Amniotic stem cell (primary cell): ENCODE measurements around the gene RABAC1.
A peak's percentile ranks its signal among the peaks of the same experiment; 100 is the strongest.
"Not testable (repeated sequence)": the region's sequence is repeated elsewhere in the genome, so short reads cannot be mapped to it uniquely, and the experiment has no call there.

ENCODE experiments used
- DNase-seq: peaks from one replicate; lab custom pipeline; 2025; lab: John Stamatoyannopoulos, UW

RABAC1 gene

DNA sequence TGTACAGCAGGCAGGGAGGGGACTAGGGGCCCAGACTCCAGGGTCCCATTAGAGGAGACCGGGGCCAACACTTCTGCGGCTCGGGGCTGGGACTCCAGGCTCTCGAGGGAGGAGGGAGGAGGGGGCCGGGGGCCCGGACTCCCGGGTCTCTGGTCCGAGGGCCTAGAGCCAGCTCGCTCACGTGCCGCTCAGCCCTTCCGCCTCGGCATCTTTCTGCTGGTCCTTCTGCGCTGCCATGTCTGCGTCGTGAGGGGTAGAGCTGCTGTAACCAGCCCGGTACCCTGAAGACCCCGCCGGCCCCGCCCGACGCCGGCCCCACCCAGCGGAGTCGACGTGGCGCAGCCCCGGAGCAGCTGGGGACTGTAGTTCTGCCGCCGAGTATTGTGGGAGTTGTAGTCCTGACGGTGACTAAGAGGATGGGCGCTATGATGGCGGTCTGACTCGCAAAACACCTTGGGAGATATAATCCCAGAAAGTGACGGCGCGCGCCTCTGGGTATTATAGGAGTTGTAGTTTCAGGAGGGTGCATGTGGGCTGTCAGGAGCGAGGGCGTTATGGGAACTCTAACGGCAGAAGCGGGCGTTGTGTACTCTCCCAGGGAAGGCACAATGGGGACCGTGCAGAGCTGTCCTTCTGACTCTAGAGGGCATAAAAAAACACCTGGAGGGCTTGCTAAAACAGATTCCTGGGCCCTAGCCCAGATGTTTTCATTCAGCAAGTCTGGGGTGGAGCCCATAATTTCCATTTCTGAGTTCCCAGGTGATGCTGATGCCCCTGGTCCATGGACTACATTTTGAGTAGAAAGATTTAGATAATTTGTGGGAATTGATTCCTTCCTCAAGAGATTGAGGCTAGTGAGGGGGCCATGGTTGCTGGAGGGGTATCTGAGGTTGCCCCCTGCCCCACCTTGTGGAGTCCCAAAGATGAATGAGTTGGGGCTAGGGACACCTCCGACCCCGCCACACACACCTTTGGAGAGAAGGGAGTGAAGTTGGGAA, at the start of gene RABAC1:
Gene RABAC1 (minus strand): TSS at position 266 of the 998 bp plus-strand sequence. CDS start 29 bp downstream, at position 237.
- DNase-seq, result peak; percentile 82

DNA sequence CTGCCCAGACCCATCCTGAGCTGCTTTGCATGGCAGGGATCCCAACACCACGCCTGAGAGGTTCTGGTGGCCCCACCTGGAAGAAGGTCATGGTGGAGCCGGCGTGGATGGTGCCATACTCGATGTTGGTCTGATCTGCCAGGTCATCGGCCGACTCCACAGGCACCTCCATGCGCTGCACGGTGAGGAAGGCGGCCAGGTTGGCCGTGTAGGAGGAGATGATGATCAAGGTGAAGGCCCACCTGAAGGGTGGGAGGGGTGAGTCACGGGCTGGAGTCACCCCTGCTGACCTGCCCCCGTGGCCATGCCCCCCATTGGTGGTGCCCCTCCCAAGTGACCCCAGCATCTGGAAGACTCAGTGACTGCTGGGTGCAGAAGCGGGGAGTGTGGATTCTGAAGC, 47.4 kb upstream of the RABAC1 start:
- no peak for DNase-seq

GRCh38 chr19:42005504-42005903, 46.4 kb upstream of the RABAC1 start:
- DNase-seq, result no peak

GRCh38 chr19:42003506-42004294, 44.6 kb upstream of the RABAC1 start:
- no peak for DNase-seq

- DNase-seq, result no peak
Measured at GRCh38 chr19:41999878-42000208, 40.7 kb upstream of the RABAC1 start.

DNA sequence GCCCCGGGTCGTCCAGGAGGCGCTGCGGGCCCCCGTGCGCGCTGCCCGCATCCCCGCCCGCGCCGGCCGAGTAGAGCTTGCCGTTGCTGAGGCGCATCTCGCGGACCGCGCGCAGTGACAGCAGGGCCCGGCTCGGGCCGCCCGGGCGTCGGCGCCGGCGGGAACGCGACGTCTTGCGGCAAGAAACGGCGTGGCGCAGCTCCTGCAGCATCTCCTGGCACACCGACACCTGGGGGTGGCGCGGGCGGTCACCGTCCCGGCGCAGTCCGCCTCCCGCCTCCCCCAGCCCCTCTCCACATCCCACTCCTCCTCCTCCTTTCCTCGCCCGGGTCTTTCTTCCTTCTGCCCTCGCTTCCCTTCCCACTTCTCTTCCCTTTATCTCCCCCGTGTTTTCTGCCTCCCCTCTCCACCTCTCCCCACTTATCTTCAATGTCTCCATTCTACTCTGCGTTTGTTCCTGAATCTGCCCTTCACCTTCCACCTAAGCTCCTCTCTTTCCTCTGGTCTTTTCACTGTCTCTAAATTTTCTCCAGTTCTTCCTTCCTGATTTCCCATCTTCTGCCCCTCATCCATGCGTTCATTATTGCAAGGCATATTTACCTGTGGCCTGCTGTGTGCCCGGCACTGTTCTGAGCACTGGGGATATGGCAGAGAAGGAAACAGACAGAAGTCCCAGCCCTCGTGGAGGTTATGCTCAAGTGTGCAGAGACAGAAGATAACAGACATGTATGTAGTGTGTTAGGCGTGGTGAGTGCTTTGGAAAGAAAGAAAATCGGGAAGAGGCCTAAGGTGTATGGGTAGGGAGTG, 40.2 kb upstream of the RABAC1 start:
- DNase-seq, result no peak

DNA sequence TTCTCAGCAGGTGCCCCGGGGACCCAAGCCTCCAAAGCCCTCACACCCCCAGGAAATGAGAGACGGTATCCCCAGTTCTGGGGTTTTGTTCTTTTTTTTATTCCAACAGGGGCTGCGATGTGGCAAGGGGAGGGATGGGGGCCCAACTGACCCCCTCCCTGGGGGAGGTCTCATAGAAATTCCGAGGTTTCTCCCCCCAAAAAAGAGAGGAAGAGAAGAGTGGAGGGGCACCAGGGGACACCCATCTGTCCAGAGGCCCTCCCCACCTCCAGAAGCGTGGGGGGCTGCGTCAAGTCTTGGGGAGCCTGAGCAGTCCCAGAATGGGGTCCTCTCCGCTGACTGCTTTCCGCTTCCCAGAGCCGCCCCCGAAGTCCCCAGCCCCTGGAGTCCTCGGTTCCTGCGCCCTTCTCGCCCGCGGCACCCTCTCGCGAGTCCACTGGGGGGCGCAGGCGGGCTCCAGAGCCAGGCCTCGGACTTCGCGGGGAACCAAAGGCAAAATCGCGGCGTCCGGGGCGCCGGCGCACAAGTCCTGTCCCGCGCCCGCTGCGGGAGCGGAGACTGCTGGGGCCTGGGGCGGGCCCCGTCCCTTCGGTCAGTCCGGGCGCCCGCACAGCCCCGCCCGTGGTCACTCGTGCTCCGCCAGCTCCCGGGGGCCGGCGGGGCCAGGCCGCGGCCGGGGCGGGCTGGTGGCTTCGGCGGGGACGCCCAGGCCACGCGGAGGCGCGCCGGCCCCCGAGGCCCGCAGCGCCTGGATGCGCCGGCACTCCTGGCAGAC, 39.3 kb upstream of the RABAC1 start:
- no peak for DNase-seq

- no peak for DNase-seq
Measured at GRCh38 chr19:41997851-41998229, 38.7 kb upstream of the RABAC1 start.

GRCh38 chr19:41997121-41997850, 38.2 kb upstream of the RABAC1 start:
- no peak for DNase-seq

- no peak for DNase-seq
Measured at GRCh38 chr19:41995959-41996797, 37.1 kb upstream of the RABAC1 start.

GRCh38 chr19:41994994-41995958, 36.2 kb upstream of the RABAC1 start:
- no peak for DNase-seq

GRCh38 chr19:41994521-41994971, 35.4 kb upstream of the RABAC1 start:
- no peak for DNase-seq

DNA sequence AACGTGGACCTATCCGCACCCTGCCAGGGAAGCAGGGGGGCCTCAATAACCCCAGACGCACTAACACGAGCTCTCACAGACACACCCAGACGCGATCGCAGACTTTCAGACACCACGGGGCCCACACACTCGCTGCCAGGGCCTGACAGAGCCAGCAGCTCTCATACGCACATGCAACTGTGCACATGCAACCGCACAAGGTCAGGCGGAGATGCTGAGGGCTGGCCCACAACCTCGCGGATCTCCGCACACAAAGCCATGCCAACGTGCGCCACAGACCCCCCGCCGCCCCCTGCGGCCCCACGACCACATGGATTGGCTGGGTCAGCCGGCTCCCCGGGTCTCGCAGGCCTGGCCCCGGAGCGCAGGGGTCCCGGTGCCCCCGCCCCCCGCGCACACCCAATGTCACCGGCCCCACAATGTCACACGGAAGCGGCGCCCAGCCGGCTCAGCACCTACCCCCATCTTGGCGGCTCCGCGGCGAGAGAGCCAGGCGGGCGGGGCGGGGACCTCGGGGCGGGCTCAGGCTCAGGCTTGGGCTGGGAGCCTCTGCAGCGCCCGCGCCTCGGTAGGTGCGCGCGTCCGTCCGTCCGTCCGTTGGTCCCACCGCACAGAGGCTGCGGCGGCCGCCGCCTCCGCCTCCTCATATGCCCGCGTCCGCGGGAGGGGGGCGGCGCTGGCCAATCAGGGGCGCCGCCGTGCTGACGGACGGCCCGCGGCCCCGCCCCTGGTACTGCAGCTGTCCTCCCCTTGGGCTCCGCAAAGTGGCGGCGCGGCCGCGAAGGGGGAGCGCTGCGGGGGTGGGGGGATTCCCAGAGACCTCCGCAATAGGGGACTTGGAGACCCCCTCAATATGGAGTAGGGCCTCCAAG, 34.7 kb upstream of the RABAC1 start, which contains the start of gene ATP1A3:
Gene ATP1A3 (minus strand): TSS at position 619 of the 872 bp plus-strand sequence. CDS start 154 bp downstream, at position 465.
- DNase-seq, result no peak

- not testable (repeated sequence) for DNase-seq
Measured at GRCh38 chr19:41991925-41992569, 32.9 kb upstream of the RABAC1 start.

DNA sequence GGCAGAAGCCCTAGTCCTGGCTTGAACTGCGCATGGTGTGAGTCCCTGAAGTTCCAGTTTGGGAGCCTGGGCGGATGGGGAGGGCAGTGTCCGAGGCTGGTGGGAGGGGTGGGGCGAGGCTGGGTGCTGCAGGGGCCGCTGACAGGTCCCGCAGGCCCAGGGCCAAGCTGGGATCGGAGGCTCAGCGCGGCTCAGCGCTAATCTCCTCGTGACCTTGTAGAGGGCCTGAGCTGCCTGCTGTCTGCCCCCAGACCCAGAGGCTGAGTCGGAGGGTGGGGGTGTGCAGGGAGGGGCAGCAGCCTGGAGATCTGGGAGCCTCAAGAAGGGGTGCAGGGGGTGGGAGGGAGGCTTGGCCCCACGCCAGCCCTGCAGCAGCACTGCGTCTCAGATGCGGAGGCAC, 31.9 kb upstream of the RABAC1 start:
- DNase-seq, result no peak

DNA sequence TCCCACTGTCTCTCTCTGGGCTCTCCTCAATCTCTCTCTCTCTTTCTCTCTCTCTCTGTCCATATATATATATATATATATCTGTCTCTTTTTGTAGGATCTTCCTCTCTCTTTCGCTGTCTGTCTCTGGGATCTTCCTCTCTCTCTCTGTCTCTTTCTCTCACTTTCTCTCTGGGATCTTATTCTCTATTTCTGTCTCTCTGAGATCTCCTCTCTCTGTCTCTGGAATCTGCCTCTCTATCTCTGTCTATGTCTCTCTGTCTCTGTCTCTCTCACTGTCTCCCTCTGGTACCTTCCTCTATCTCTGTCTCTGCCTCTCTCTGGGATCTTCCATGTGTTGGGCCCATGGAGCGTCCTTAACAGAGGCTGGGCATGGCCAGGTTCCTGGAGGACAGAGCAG, 31.5 kb upstream of the RABAC1 start:
- no peak for DNase-seq

DNA sequence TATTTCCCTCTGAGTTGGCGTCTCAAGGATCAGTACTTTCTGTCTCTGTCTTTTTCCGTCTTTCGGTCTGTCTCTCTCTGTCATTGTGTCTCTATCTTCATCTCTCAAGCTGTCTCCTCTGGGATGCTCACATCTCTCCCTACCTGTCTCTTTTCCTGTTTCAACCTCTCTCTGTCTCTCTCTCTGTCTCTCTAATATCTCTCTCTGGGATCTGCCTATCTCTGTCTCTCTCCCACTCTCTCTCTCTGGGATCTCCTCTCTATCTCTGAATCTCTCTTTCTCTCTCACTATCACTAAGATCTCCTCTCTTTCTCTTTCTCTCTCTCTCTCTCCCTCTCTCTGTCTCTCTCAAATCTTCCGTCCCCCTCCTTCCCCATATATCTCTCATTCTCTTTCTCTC, 30.9 kb upstream of the RABAC1 start:
- no peak for DNase-seq
